Subcutaneous adipose tissue (tissue), 4 donors: Measurements from ENCODE around the gene UGGT2. TPM values are rescaled to one million over a fixed set of nuclear protein-coding genes. Genes with fewer than 3 reads are reported as not detected.

Experiments
- CTCF ChIP-seq: fragments of 450-650 bp; IDR thresholded peaks from one replicate; pipeline ENCODE4 v1.5.1; 2016; ENCODE audit warnings: low read depth, mild to moderate bottlenecking, control low read depth, antibody characterized with exemption, moderate library complexity
- total RNA-seq, 4 donors: library from RNA; depleted of rRNA; stranded (reverse); fragments of >200 nt; gene quantifications; one replicate each; pipeline ENCODE4 v1.1.0, GENCODE V29; 2016

Gene UGGT2
- total RNA-seq, 4 donors from 2014 or later: 59.7 to 90.8 (median 70.4) TPM

GRCh38 chr13:96020931-96021330 is 32.3 kb downstream of the UGGT2 start:
- TF ChIP-seq CTCF: no peak

- TF ChIP-seq CTCF: no peak
Measured at GRCh38 chr13:96020155-96020575, 33.0 kb downstream of the UGGT2 start.

GRCh38 chr13:96018135-96018534 is 35.1 kb downstream of the UGGT2 start:
- no peak for TF ChIP-seq CTCF

GRCh38 chr13:96011291-96011872 is 41.8 kb downstream of the UGGT2 start:
- no peak for TF ChIP-seq CTCF

- TF ChIP-seq CTCF: no peak
Measured at GRCh38 chr13:96003304-96003703, 49.9 kb downstream of the UGGT2 start.

GRCh38 chr13:96002322-96003131 is 50.7 kb downstream of the UGGT2 start:
- TF ChIP-seq CTCF: no peak

- no peak for TF ChIP-seq CTCF
Measured at GRCh38 chr13:96000069-96000468, 53.1 kb downstream of the UGGT2 start.
